HG03135 (cell line): ENCODE measurements around the gene SCN4A.

ENCODE experiments used
- ATAC-seq: cut with Tn5 transposase; IDR thresholded peaks from one replicate; pipeline ENCODE4 v1.9.1; 2021; ENCODE audit warnings: mild to moderate bottlenecking, moderate library complexity; ENCODE audit not compliant: unreplicated experiment

SCN4A gene

GRCh38 chr17:64002658-64003525 lies 30.2 kb upstream of the SCN4A start:
- ATAC-seq: no peak

- ATAC-seq: no peak
Observed at GRCh38 chr17:64001763-64002529, 29.2 kb upstream of the SCN4A start.

- ATAC-seq: no peak
Observed at GRCh38 chr17:64001091-64001579, 28.4 kb upstream of the SCN4A start.

GRCh38 chr17:63999680-64000531 lies 27.2 kb upstream of the SCN4A start:
- no peak for ATAC-seq

- ATAC-seq: no peak
Observed at GRCh38 chr17:63998721-63999679, 26.3 kb upstream of the SCN4A start.

- no peak for ATAC-seq
Observed at GRCh38 chr17:63998050-63998720, 25.5 kb upstream of the SCN4A start, which contains the start of gene PRR29. Gene PRR29 (plus strand): TSS chr17:63998351. CDS start chr17:63998365, 14 bp downstream.

- ATAC-seq: no peak
Observed at GRCh38 chr17:63997341-63998048, 24.8 kb upstream of the SCN4A start.

GRCh38 chr17:63996430-63997182 lies 23.9 kb upstream of the SCN4A start:
- ATAC-seq: no peak

GRCh38 chr17:63995626-63996025 lies 22.9 kb upstream of the SCN4A start:
- no peak for ATAC-seq

- no peak for ATAC-seq
Observed at GRCh38 chr17:63993368-63993985, 20.8 kb upstream of the SCN4A start.

GRCh38 chr17:63991611-63992010 lies 18.9 kb upstream of the SCN4A start:
- ATAC-seq: no peak

GRCh38 chr17:63989622-63990345 lies 17.1 kb upstream of the SCN4A start:
- ATAC-seq: no peak

- no peak for ATAC-seq
Observed at GRCh38 chr17:63988741-63989621, 16.3 kb upstream of the SCN4A start.

GRCh38 chr17:63988127-63988478 lies 15.4 kb upstream of the SCN4A start:
- no peak for ATAC-seq

GRCh38 chr17:63987221-63988126 lies 14.8 kb upstream of the SCN4A start:
- no peak for ATAC-seq
